Ovary (tissue), 3 donors: ENCODE measurements around the gene DPH6.

ENCODE experiments used
- EP300 ChIP-seq: sonication (generic); formaldehyde crosslinking; IDR thresholded peaks from one replicate; pipeline ENCODE4 v1.6.1; 2017; ENCODE audit warnings: antibody characterized with exemption
- POLR2A ChIP-seq: fragments of 450-650 bp; IDR thresholded peaks from one replicate; pipeline ENCODE4 v1.6.1; 2017; ENCODE audit warnings: antibody characterized with exemption, mild to moderate bottlenecking, moderate library complexity
- TF ChIP-seq, protein P1 (sequence below), 3 donors: fragments of 450-650 bp in 2 of 3; fragments of 200-600 bp in 1 of 3; IDR thresholded peaks; one replicate each; pipeline versions ENCODE4 v1.5.1 to v1.8.0; 2016 to 2022; ENCODE audit warnings: antibody characterized with exemption in 3 of 3, mild to moderate bottlenecking in 1 of 3
- donor health status: DM: no; HTN: no; CAD: no.

DNA sequence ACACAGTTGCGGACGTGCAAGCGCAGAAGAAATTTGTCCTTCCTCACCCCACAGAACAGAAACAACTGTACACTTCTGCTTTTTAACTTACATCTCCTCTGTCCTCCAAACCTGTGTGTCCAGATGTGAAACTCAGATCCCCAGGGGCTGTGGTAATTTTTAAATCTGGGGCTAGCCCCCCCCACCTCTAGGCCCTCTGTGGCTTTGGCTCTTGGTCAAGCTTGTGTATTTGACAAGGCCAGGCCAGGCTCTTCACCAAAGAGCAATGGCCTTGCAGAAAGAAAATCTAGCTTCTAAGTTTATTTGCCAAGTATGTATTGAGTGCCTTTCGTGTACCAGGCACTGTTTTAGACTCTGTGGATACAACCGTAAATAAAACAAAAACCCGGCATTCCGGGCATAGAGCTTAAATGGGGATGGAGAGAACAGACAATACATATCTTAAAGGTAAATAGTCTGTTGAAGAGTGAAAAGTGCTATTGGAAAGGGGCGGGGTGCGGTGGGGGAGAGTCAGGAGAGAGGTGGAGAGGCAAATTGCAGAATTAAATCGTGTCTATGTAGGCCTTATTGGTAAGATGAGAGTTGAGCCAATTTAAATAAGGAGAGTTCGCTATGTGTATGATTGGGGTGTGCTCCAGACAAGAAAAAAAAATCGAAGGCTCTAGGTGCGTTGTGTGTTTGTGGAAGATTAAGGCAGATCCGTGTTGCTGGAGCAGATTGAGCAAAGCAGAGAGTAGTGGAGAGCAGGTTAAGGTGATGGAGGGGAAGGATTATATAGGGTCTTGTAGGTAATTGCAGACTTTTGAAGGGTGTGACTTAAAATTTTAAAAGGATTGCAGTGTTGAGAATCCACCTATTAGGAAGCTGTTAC lies 781 bp upstream of the DPH6 start:
- no peak for TF ChIP-seq EP300
- TF ChIP-seq, protein P1, sequence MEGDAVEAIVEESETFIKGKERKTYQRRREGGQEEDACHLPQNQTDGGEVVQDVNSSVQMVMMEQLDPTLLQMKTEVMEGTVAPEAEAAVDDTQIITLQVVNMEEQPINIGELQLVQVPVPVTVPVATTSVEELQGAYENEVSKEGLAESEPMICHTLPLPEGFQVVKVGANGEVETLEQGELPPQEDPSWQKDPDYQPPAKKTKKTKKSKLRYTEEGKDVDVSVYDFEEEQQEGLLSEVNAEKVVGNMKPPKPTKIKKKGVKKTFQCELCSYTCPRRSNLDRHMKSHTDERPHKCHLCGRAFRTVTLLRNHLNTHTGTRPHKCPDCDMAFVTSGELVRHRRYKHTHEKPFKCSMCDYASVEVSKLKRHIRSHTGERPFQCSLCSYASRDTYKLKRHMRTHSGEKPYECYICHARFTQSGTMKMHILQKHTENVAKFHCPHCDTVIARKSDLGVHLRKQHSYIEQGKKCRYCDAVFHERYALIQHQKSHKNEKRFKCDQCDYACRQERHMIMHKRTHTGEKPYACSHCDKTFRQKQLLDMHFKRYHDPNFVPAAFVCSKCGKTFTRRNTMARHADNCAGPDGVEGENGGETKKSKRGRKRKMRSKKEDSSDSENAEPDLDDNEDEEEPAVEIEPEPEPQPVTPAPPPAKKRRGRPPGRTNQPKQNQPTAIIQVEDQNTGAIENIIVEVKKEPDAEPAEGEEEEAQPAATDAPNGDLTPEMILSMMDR (IDR thresholded peaks at IDR 0.05) = no peak
- TF ChIP-seq POLR2A = no peak
